HEK293 (cell line): ENCODE results near the gene ZNF582.
A peak's percentile ranks its signal among the peaks of the same experiment; 100 is the strongest.

Source experiments
- BCL11A ChIP-seq: fragments of 450-650 bp; formaldehyde crosslinking; IDR thresholded peaks from 2 replicates; pipeline ENCODE4 v1.5.1; 2016; ENCODE audit warnings: low read depth, missing biosample characterization, missing genetic modification characterization
- CTCF ChIP-seq: fragments of 450-650 bp; formaldehyde crosslinking; IDR thresholded peaks from 2 replicates; pipeline ENCODE4 v1.5.1; 2016; ENCODE audit warnings: missing biosample characterization, missing genetic modification characterization
- EGR2 ChIP-seq: fragments of 450-650 bp; formaldehyde crosslinking; IDR thresholded peaks from 2 replicates; pipeline ENCODE4 v1.5.1; 2016; ENCODE audit warnings: low read depth, missing biosample characterization, missing genetic modification characterization
- GLIS2 ChIP-seq: fragments of 450-650 bp; formaldehyde crosslinking; IDR thresholded peaks from 2 replicates; pipeline ENCODE4 v1.5.1; 2016; ENCODE audit warnings: missing biosample characterization, missing genetic modification characterization
- HOXC10 ChIP-seq: sonication (generic); formaldehyde crosslinking; IDR thresholded peaks from 2 replicates; pipeline ENCODE4 v1.8.1; 2023; ENCODE audit warnings: mild to moderate bottlenecking, missing genetic modification reagents
- KLF9 ChIP-seq: fragments of 450-650 bp; formaldehyde crosslinking; IDR thresholded peaks from 2 replicates; pipeline ENCODE4 v1.5.1; 2016; ENCODE audit warnings: missing biosample characterization, missing genetic modification characterization, low read depth
- PRDM1 ChIP-seq: fragments of 450-650 bp; formaldehyde crosslinking; IDR thresholded peaks from 2 replicates; pipeline ENCODE4; 2016; ENCODE audit warnings: missing biosample characterization, missing genetic modification characterization
- REST ChIP-seq: fragments of 450-650 bp; formaldehyde crosslinking; IDR thresholded peaks from 2 replicates; pipeline ENCODE4 v1.5.1; 2016; ENCODE audit warnings: missing biosample characterization, missing genetic modification characterization
- SCRT1 ChIP-seq: fragments of 450-650 bp; formaldehyde crosslinking; IDR thresholded peaks from 2 replicates; pipeline ENCODE4 v1.5.1; 2016; ENCODE audit warnings: missing biosample characterization, missing genetic modification characterization, borderline replicate concordance
- TCF7L2 ChIP-seq: IDR thresholded peaks from 2 replicates; pipeline ENCODE4 v1.6.1; 2011; ENCODE audit warnings: low read depth, mild to moderate bottlenecking, inconsistent platforms, low read length, moderate library complexity, borderline replicate concordance
- ZBTB17 ChIP-seq: fragments of 450-650 bp; formaldehyde crosslinking; IDR thresholded peaks from 2 replicates; pipeline ENCODE4 v1.5.1; 2016; ENCODE audit warnings: missing biosample characterization, missing genetic modification characterization
- ZBTB44 ChIP-seq: fragments of 450-650 bp; IDR thresholded peaks from 2 replicates; pipeline ENCODE4 v1.5.1; 2018; ENCODE audit warnings: missing biosample characterization, mild to moderate bottlenecking, missing genetic modification characterization
- ZEB2 ChIP-seq: fragments of 450-650 bp; formaldehyde crosslinking; IDR thresholded peaks from 2 replicates; pipeline ENCODE4 v1.5.1; 2016; ENCODE audit warnings: missing biosample characterization, missing genetic modification characterization
- ZFHX2 ChIP-seq: fragments of 450-650 bp; formaldehyde crosslinking; conservative IDR thresholded peaks from 2 replicates; pipeline ENCODE4 v1.5.1; 2016; ENCODE audit warnings: missing biosample characterization, missing genetic modification characterization
- ZFP41 ChIP-seq: fragments of 450-650 bp; formaldehyde crosslinking; IDR thresholded peaks from 2 replicates; pipeline ENCODE4 v1.5.1; 2016; ENCODE audit warnings: missing biosample characterization, missing genetic modification characterization, borderline replicate concordance
- ZNF121 ChIP-seq: fragments of 450-650 bp; formaldehyde crosslinking; IDR thresholded peaks from 2 replicates; pipeline ENCODE4 v1.5.1; 2016; ENCODE audit warnings: missing biosample characterization, missing genetic modification characterization
- ZNF211 ChIP-seq: fragments of 450-650 bp; formaldehyde crosslinking; IDR thresholded peaks from 2 replicates; pipeline ENCODE4 v1.5.1; 2016; ENCODE audit warnings: low read depth, missing biosample characterization, missing genetic modification characterization
- ZNF266 ChIP-seq: fragments of 450-650 bp; formaldehyde crosslinking; IDR thresholded peaks from 2 replicates; pipeline ENCODE4 v1.5.1; 2016; ENCODE audit warnings: missing biosample characterization, missing genetic modification characterization, low read depth
- ZNF280C ChIP-seq: fragments of 450-650 bp; formaldehyde crosslinking; IDR thresholded peaks from 2 replicates; pipeline ENCODE4 v1.5.1; 2016; ENCODE audit warnings: missing biosample characterization, missing genetic modification characterization
- ZNF354C ChIP-seq: fragments of 450-650 bp; formaldehyde crosslinking; IDR thresholded peaks from 2 replicates; pipeline ENCODE4 v1.5.1; 2016; ENCODE audit warnings: missing biosample characterization, missing genetic modification characterization, low read depth, borderline replicate concordance
- ZNF404 ChIP-seq: fragments of 450-650 bp; formaldehyde crosslinking; IDR thresholded peaks from 2 replicates; pipeline ENCODE4 v1.5.1; 2017; ENCODE audit warnings: missing biosample characterization, missing genetic modification characterization
- ZNF488 ChIP-seq: fragments of 450-650 bp; formaldehyde crosslinking; IDR thresholded peaks from 2 replicates; pipeline ENCODE4 v1.5.1; 2016; ENCODE audit warnings: missing biosample characterization, missing genetic modification characterization
- ZNF548 ChIP-seq: fragments of 450-650 bp; formaldehyde crosslinking; IDR thresholded peaks from 2 replicates; pipeline ENCODE4 v1.5.1; 2016; ENCODE audit warnings: missing biosample characterization, missing genetic modification characterization
- ZNF596 ChIP-seq: fragments of 450-650 bp; IDR thresholded peaks from 2 replicates; pipeline ENCODE4 v1.5.0; 2018; ENCODE audit warnings: missing biosample characterization, mild to moderate bottlenecking, missing genetic modification characterization, moderate library complexity
- ZNF623 ChIP-seq: fragments of 450-650 bp; formaldehyde crosslinking; IDR thresholded peaks from 2 replicates; pipeline ENCODE4 v1.5.1; 2016; ENCODE audit warnings: missing biosample characterization, missing genetic modification characterization
- ZNF654 ChIP-seq: fragments of 450-650 bp; formaldehyde crosslinking; IDR thresholded peaks from 2 replicates; pipeline ENCODE4 v1.5.1; 2016; ENCODE audit warnings: low read depth, missing biosample characterization, missing genetic modification characterization
- ZXDB ChIP-seq: fragments of 450-650 bp; formaldehyde crosslinking; IDR thresholded peaks from 2 replicates; pipeline ENCODE4 v1.5.1; 2016; ENCODE audit warnings: missing biosample characterization, missing genetic modification characterization
- TF ChIP-seq, protein P1 (sequence below): fragments of 450-650 bp; formaldehyde crosslinking; IDR thresholded peaks from 2 replicates; pipeline ENCODE4 v1.5.1; 2016; ENCODE audit warnings: missing biosample characterization, missing genetic modification characterization

Gene ZNF582

GRCh38 chr19:56403764-56404704, 10.7 kb upstream of the ZNF582 start, which contains the start of gene ZNF583 (continued):
- TF ChIP-seq EGR2 (tag by site-specific recombination) = no peak
- no peak for TF ChIP-seq ZNF404 (tag by site-specific recombination)
- peak; percentile 55 for TF ChIP-seq KLF9 (tag by site-specific recombination)
- TF ChIP-seq HOXC10 (CRISPR knock-in tag) = peak; percentile 26; the same call in 1 of the 2 replicates
- no peak for TF ChIP-seq ZEB2
- no peak for TF ChIP-seq ZNF266 (tag by site-specific recombination)
- TF ChIP-seq ZNF280C = peak; percentile 36; the same call in 1 of the 2 replicates
- TF ChIP-seq SCRT1 (tag by site-specific recombination) = no peak
- TF ChIP-seq PRDM1 = no peak
- no peak for TF ChIP-seq ZNF354C (tag by site-specific recombination)
- TF ChIP-seq REST (tag by site-specific recombination) = no peak
- TF ChIP-seq ZBTB17 (tag by site-specific recombination) = peak; percentile 80
- no peak for TF ChIP-seq BCL11A (tag by site-specific recombination)
- TF ChIP-seq TCF7L2 = no peak; the same call in 1 of the 2 replicates
- peak; percentile 59 for TF ChIP-seq ZFHX2 (tag by site-specific recombination)
- TF ChIP-seq ZXDB = peak; percentile 75
- no peak for TF ChIP-seq ZFP41 (tag by site-specific recombination)
- TF ChIP-seq, protein P1, sequence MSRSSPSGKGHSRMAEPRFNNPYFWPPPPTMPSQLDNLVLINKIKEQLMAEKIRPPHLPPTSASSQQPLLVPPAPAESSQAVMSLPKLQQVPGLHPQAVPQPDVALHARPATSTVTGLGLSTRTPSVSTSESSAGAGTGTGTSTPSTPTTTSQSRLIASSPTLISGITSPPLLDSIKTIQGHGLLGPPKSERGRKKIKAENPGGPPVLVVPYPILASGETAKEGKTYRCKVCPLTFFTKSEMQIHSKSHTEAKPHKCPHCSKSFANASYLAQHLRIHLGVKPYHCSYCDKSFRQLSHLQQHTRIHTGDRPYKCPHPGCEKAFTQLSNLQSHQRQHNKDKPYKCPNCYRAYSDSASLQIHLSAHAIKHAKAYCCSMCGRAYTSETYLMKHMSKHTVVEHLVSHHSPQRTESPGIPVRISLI (tag by site-specific recombination) = no peak
- TF ChIP-seq ZNF596 (tag by site-specific recombination) = no peak
- TF ChIP-seq GLIS2 (tag by site-specific recombination) = peak; percentile 51; the same call in 1 of the 2 replicates
- peak; percentile 20; the same call in 1 of the 2 replicates for TF ChIP-seq ZNF548 (tag by site-specific recombination)
- no peak for TF ChIP-seq ZNF121
- peak; percentile 66; the same call in 1 of the 2 replicates for TF ChIP-seq ZNF211 (tag by site-specific recombination)
- TF ChIP-seq CTCF (tag by site-specific recombination) = 0 out of 2 replicates have a peak, but pooled peaks have one; percentile 26
- no peak for TF ChIP-seq ZNF623
- TF ChIP-seq ZNF488 = no peak
- no peak for TF ChIP-seq ZNF654 (tag by site-specific recombination)
- TF ChIP-seq ZBTB44 (tag by site-specific recombination) = 0 out of 2 replicates have a peak, but pooled peaks have one; percentile 35
